ENCODE measurements around the gene PDHB.

The PDHB gene

GRCh38 chr3:58434990-58435389, 1.4 kb upstream of the PDHB start:
- DNase-seq = no peak

GRCh38 chr3:58434511-58434910, 879 bp upstream of the PDHB start:
- DNase-seq = no peak

- DNase-seq = no peak
Observed at GRCh38 chr3:58434168-58434504, 504 bp upstream of the PDHB start.

GRCh38 chr3:58432905-58433304, 727 bp downstream of the PDHB start:
- no peak for DNase-seq

GRCh38 chr3:58429657-58430056, 4.0 kb downstream of the PDHB start:
- no peak for DNase-seq

- no peak for DNase-seq
Observed at GRCh38 chr3:58427661-58428361, 5.8 kb downstream of the PDHB start.

- DNase-seq = no peak
Observed at GRCh38 chr3:58425782-58426181, 7.8 kb downstream of the PDHB start.

- no peak for DNase-seq
Observed at GRCh38 chr3:58424613-58425012, 9.0 kb downstream of the PDHB start.

- no peak for DNase-seq
Observed at GRCh38 chr3:58422756-58423325, 10.8 kb downstream of the PDHB start.

- DNase-seq = no peak
Observed at GRCh38 chr3:58421004-58421403, 12.6 kb downstream of the PDHB start.

- no peak for DNase-seq
Observed at GRCh38 chr3:58419780-58420507, 13.7 kb downstream of the PDHB start.

- DNase-seq = no peak
Observed at GRCh38 chr3:58418227-58418626, 15.4 kb downstream of the PDHB start.

- no peak for DNase-seq
Observed at GRCh38 chr3:58417075-58417474, 16.6 kb downstream of the PDHB start.

GRCh38 chr3:58416191-58416590, 17.4 kb downstream of the PDHB start:
- no peak for DNase-seq

GRCh38 chr3:58414538-58415197, 19.0 kb downstream of the PDHB start:
- peak; percentile 28 for DNase-seq

- DNase-seq = no peak
Observed at GRCh38 chr3:58411851-58412830, 21.5 kb downstream of the PDHB start.

GRCh38 chr3:58411036-58411435, 22.6 kb downstream of the PDHB start:
- DNase-seq = no peak

- no peak for DNase-seq
Observed at GRCh38 chr3:58409663-58410062, 24.0 kb downstream of the PDHB start.

- no peak for DNase-seq
Observed at GRCh38 chr3:58408906-58409305, 24.7 kb downstream of the PDHB start.

- DNase-seq = no peak
Observed at GRCh38 chr3:58404396-58404795, 29.2 kb downstream of the PDHB start.

GRCh38 chr3:58403513-58404109, 30.0 kb downstream of the PDHB start:
- DNase-seq = no peak

GRCh38 chr3:58398669-58399333, 34.8 kb downstream of the PDHB start:
- DNase-seq = no peak

Measured in stimulated activated CD4-positive, alpha-beta T cell treated with anti-CD3 and anti-CD28 coated beads, Interleukin-1b, Interleukin-23, amount 100 ng/mL, for 48 hours (primary cell).